Ammon's horn (tissue), 1 donor: ENCODE results near the gene PCDHGB1.
"Not testable (repeated sequence)": the region's sequence is repeated elsewhere in the genome, so short reads cannot be mapped to it uniquely, and the experiment has no call there.

Experiments
- DNase-seq: peaks from one replicate; pipeline ENCODE4 v3.0.0-alpha.2; 2016; ENCODE audit warnings: low spot score

Gene PCDHGB1

GRCh38 chr5:141349917-141350619 is at the start of gene PCDHGB1:
TSS of gene PCDHGB1 (plus strand) at chr5:141350099. CDS start at chr5:141350261, 162 bp downstream.
- peak; percentile 44 for DNase-seq

- DNase-seq: no peak
Observed at GRCh38 chr5:141303756-141304155, 46.1 kb upstream of the PCDHGB1 start, which contains the start of gene SLC25A2. TSS of gene SLC25A2 (minus strand) at chr5:141304049. CDS start at chr5:141303865, 184 bp downstream.

- no peak for DNase-seq
Observed at GRCh38 chr5:141306630-141307029, 43.3 kb upstream of the PCDHGB1 start.

- no peak for DNase-seq
Observed at GRCh38 chr5:141313711-141314110, 36.2 kb upstream of the PCDHGB1 start.

- DNase-seq: not testable (repeated sequence)
Observed at GRCh38 chr5:141316963-141317362, 32.9 kb upstream of the PCDHGB1 start.

GRCh38 chr5:141319202-141319601 is 30.7 kb upstream of the PCDHGB1 start:
- no peak for DNase-seq

GRCh38 chr5:141319699-141320098 is 30.2 kb upstream of the PCDHGB1 start:
- DNase-seq: no peak

GRCh38 chr5:141320225-141321169 is 29.4 kb upstream of the PCDHGB1 start, which contains the start of gene TAF7:
TSS of gene TAF7 (minus strand) at chr5:141320784. CDS start at chr5:141320044, 740 bp downstream.
- DNase-seq: peak; percentile 94

GRCh38 chr5:141322261-141322660 is 27.6 kb upstream of the PCDHGB1 start:
- no peak for DNase-seq

- DNase-seq: peak; percentile 82
Observed at GRCh38 chr5:141326088-141326854, 23.6 kb upstream of the PCDHGB1 start.

GRCh38 chr5:141328231-141328630 is 21.7 kb upstream of the PCDHGB1 start:
- DNase-seq: no peak

GRCh38 chr5:141330299-141331080 is 19.4 kb upstream of the PCDHGB1 start, which contains the start of gene PCDHGA1:
TSS of gene PCDHGA1 (plus strand) at chr5:141330514.
- no peak for DNase-seq

- DNase-seq: not testable (repeated sequence)
Observed at GRCh38 chr5:141332571-141332970, 17.3 kb upstream of the PCDHGB1 start.

GRCh38 chr5:141338538-141339306 is 11.2 kb upstream of the PCDHGB1 start, which contains the start of gene PCDHGA2:
TSS of gene PCDHGA2 (plus strand) at chr5:141338760.
- no peak for DNase-seq

GRCh38 chr5:141340781-141341354 is 9.0 kb upstream of the PCDHGB1 start:
- DNase-seq: not testable (repeated sequence)

GRCh38 chr5:141342773-141343172 is 7.1 kb upstream of the PCDHGB1 start:
- no peak for DNase-seq

- no peak for DNase-seq
Observed at GRCh38 chr5:141343242-141343952, 6.5 kb upstream of the PCDHGB1 start, which contains the start of gene PCDHGA3. TSS of gene PCDHGA3 (plus strand) at chr5:141343829. CDS start at chr5:141344034, 205 bp downstream.

GRCh38 chr5:141343953-141344463 is 5.9 kb upstream of the PCDHGB1 start:
- DNase-seq: no peak

- DNase-seq: no peak
Observed at GRCh38 chr5:141345327-141345726, 4.6 kb upstream of the PCDHGB1 start.
